Stimulated activated CD8-positive, alpha-beta memory T cell treated with anti-CD3 and anti-CD28 coated beads, Interleukin-4, amount 100 ng/mL, for 24 hours (primary cell): ENCODE results near the gene WDFY4.

ENCODE experiments used
- DNase-seq: peaks from one replicate; pipeline ENCODE4 v3.0.0-alpha.2; 2020; ENCODE audit warnings: low read depth

Gene WDFY4

GRCh38 chr10:48748573-48748972 lies 63.9 kb downstream of the WDFY4 start:
- no peak for DNase-seq

GRCh38 chr10:48749254-48749787 lies 64.6 kb downstream of the WDFY4 start:
- DNase-seq: no peak

DNA sequence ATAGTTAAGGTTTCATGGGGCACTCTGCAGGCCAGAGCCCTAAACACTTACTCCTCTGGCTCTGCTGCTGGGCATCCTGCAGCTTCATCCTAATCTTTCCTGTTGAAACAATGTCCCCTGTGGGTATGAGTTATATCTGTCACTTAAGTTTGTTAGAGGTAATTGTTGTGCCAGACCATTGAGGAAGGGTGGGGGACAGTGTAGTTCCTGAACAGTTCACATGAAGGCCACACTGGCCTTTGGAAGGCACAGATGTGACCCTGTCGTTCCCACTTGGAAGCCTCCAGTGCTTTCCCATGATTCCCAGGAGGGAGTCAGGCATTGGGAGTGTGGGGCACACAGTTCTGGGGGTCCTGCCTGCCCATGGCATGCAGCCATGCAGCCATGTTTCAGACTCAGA lies 65.3 kb downstream of the WDFY4 start:
- no peak for DNase-seq

DNA sequence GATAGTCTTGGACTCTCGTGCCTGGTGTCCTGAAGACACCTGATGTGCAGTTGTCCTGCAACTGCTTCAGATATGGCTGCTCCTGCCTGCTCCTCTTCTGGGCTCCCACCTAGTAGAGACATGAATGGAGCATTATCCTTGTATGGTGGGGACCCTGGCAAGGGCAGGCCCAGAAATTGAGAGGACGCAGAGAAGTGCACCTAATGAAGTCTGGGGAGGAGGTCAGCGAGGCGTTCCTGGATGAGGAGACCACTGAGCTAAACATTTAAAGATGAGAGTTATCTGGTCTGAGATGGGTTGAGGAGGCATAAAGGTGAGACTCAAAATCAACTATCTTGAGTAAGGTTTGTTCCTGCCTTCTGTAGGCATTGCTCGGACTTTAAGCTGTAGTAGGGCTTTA lies 66.3 kb downstream of the WDFY4 start:
- no peak for DNase-seq

- DNase-seq: no peak
Measured at GRCh38 chr10:48751730-48752129, 67.1 kb downstream of the WDFY4 start.

DNA sequence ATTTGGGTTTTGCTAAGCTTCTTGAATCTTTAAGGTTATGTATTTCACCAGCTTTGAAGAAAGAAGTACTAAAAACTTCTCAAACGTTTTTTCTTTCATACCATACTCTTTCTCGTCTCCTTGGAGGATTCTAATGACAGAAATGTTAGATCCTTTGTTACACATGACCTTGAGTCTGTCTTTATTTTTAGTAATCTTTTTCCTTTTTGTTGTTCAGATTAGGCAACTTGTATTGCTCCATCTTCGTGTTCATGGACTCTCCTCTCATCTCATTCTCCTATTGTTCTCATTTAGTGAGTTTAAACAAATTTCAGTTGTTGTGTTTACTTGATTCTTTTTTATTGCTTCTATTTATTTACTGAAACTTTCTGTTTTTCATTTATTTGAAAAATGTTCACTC lies 73.7 kb downstream of the WDFY4 start:
- DNase-seq: no peak

GRCh38 chr10:48759113-48759901 lies 74.6 kb downstream of the WDFY4 start:
- DNase-seq: no peak

- DNase-seq: no peak
Measured at GRCh38 chr10:48760983-48761382, 76.3 kb downstream of the WDFY4 start.

- no peak for DNase-seq
Measured at GRCh38 chr10:48762064-48763042, 77.7 kb downstream of the WDFY4 start.

DNA sequence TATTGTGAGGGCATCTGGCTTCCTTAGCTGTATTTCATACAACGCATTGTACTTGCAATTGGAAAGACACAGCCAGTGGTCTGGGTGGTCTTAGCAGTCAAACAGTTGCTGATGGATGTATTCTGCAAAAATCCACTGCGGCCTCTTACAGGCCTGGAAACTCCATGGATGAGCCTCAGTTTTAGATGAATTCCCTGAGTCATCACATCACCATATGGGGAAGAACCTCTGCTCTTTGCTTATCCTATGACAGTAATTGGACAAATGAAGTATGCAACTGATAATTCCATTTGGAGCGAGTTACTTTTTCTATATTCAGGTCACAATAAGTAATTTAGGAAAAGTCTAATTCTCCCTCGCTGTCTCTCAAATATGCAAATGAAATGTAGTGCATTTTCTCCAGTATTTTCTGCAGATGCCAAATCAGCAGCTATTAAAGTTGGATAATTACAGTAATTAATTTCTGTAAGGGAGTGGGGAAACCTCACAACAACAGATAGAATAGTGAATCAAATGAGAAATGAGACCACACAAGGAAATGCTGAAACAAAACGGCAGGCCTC lies 78.8 kb downstream of the WDFY4 start:
- no peak for DNase-seq

DNA sequence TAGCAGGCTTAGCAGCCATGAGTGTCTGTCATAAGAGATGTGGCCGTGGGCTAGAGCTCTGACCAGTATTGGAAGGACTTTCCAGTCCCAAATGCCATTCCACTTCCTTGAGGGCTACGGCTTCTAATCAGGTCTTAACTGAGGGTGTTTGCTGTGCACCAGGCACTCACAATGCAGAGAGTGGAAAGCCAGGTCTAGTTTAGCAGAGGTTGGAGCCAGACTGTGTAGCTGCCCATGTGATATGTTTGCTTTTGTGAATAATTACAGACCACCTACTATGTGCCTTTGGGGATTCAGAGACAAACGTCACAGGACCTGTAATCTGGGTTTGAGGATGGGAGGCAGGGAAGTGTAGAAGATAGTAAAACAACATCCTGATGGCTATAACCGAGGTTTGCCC lies 79.8 kb downstream of the WDFY4 start:
- DNase-seq: no peak

DNA sequence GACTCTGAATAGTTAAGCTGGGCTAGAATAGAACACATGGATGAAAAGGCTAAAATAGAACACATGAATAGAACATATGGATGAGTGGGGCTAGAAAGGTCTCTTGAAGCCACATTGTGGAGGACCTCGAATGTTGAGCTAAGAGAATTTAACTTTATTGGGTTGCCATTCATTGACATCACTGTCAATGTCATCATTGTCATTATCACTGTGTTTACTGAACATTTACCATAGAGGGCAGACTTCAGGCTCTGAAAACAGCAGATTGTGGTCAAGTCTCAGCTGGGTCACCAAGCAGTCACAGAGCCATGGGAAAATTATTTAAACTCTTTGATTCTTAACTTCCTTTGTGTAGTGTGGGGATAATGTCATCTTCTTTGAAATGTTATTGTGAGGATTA lies 80.4 kb downstream of the WDFY4 start:
- DNase-seq: no peak

DNA sequence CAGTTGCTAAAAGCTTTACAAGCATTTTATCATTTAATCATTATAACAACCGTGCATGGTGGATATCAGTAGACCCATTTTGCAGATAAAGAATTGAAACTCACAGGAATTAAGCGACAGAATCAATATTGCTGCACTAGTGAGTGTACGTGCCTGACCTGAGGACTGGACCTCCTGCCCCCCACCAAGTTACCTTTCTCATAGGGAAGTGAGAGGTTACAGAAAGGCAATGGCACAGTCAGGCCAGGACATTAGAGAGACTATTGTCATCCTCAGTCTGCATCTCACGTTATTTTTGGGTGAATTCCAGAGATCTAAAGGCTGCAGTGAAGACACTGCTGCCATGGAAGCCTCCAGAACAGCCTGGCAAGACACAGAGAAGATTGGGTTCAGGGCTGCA lies 80.9 kb downstream of the WDFY4 start:
- DNase-seq: no peak

GRCh38 chr10:48767373-48768143 lies 82.9 kb downstream of the WDFY4 start:
- no peak for DNase-seq

DNA sequence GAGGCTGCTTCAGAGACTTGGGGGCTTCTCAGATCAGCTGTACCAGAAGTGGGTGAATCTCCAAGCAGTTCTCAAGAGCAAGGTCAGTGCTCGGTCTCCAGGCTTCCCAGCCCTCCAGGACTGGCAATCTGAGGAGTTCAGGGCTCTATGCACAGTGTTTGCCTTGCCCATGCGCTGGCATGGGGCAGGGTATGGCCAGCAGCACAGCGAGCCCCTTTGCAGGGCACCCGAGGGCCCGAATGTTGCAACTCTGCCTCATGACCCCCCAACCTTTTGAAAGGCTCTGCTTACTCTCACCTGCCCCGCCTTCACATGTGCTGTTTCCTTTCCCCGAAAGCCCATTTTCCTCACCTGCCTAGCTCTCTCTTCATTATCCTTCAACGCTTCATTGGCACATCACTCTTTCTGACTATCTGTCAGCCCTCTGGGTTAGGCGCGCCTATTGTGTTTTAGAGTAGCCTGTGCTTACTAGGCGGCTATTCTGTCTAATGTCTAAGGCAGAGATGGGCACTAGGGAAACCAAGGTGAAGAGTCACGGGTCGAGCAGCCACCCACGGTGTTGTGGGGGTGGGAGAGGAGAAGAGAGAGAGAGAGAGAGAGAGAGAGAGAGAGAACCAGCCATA lies 83.6 kb downstream of the WDFY4 start:
- DNase-seq: no peak

GRCh38 chr10:48768926-48769325 lies 84.3 kb downstream of the WDFY4 start:
- DNase-seq: no peak

- no peak for DNase-seq
Measured at GRCh38 chr10:48769706-48770435, 85.2 kb downstream of the WDFY4 start.

DNA sequence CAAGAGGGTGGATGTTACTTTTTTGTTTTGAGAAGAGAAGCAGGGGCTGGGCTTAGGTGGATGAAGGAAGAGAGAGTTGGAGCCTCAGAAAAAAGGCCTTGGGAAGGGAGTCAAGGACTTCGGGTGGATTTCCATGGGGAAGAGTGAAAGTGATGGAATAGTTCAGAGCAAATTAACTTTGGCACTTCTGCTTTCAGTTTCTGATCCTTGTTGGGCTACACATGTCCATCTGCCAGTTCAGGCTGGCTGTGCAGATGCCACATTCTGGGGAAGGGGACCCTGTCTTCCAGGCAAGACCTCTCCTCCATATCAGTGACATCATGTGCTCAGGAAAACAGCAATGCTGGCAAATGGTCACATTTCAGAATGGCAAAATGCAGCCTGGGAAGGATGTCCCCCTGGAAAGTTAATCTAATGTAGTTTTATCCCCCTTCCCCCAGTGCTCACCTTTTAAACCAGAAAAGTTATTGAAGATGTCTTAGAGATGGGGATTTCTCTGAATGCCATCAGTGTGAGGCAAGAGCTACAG lies 86.0 kb downstream of the WDFY4 start:
- no peak for DNase-seq

GRCh38 chr10:48771234-48771633 lies 86.6 kb downstream of the WDFY4 start:
- no peak for DNase-seq

DNA sequence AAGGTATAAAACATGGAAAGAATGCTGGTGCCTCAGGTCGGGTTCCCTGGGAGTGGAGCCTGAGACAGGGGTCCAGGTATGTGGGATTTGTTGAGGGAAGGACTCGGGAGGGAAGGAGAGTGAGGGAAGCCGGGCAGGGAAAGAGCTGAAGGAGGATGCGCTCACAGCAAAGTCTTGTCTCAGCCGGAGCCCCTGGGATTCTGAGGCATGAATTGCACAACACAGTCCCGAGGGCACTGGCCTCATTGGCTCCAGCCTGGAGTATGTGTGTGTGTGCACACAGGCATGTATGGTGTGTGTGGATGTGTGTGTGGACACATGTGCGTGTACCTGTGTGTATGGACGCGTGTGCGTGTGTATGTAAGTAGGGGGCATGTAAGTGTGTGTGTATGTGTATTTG lies 87.4 kb downstream of the WDFY4 start:
- no peak for DNase-seq
